Mesothelial cell of epicardium (in vitro differentiated cells): ENCODE data around the gene WWP2. TPM values are rescaled to one million over a fixed set of nuclear protein-coding genes. Genes with fewer than 3 reads are reported as not detected.

Source experiments
- DNase-seq, 2 experiments: peaks; one replicate each; pipeline ENCODE4 v3.0.0; 2021; ENCODE audit warnings: low spot score in 2 of 2; ENCODE audit not compliant: unreplicated experiment in 2 of 2
- H3K27ac Mint-ChIP-seq: 2 replicates; pipeline ENCODE4 v1.8.0; 2021; ENCODE audit warnings: mixed read lengths
- H3K27me3 Mint-ChIP-seq: 2 replicates; pipeline ENCODE4 v1.8.0; 2021; ENCODE audit warnings: low read depth, mixed read lengths
- H3K36me3 Mint-ChIP-seq: 2 replicates; pipeline ENCODE4 v1.8.0; 2021; ENCODE audit warnings: mixed read lengths
- H3K4me1 Mint-ChIP-seq: 2 replicates; pipeline ENCODE4 v1.8.0; 2021; ENCODE audit warnings: mixed read lengths
- H3K4me3 Mint-ChIP-seq: 2 replicates; pipeline ENCODE4 v1.8.0; 2021; ENCODE audit warnings: mild to moderate bottlenecking, moderate library complexity, mixed read lengths
- H3K9me3 Mint-ChIP-seq: 2 replicates; pipeline ENCODE4 v1.8.0; 2021; ENCODE audit warnings: mixed read lengths
- CTCF ChIP-seq: fragments of 200-600 bp; sonication (generic); IDR thresholded peaks from one replicate; pipeline ENCODE4 v1.5.0; 2021; ENCODE audit warnings: antibody characterized with exemption; ENCODE audit not compliant: unreplicated experiment
- total RNA-seq: library from RNA; stranded (reverse); gene quantifications from 3 replicates; pipeline ENCODE4 v1.2.1, GENCODE V29; 2021

WWP2 gene
- total RNA-seq, 1 donor from 2014 or later = 39.6 TPM

GRCh38 chr16:69767459-69768229 lies 5.5 kb downstream of the WWP2 start:
- TF ChIP-seq CTCF = no peak
- Mint-ChIP-seq H3K4me1 (peaks cover 10% of the 10 kb centered on the region), H3K27me3 (no peaks in the 10 kb centered on the region), H3K4me3 (no peak overlapping the region), H3K27ac (no peak overlapping the region), H3K9me3 (peaks cover 8% of the 10 kb centered on the region), H3K36me3 (peaks cover 8% of the 10 kb centered on the region)
- no peak for DNase-seq

GRCh38 chr16:69768666-69769065 lies 6.5 kb downstream of the WWP2 start:
- DNase-seq = no peak
- no peaks in the 10 kb centered on the region for H3K27me3 Mint-ChIP-seq
- peaks cover 8% of the 10 kb centered on the region for H3K9me3 Mint-ChIP-seq
- TF ChIP-seq CTCF = no peak
- no peak overlapping the region for H3K27ac Mint-ChIP-seq
- H3K4me3 Mint-ChIP-seq = no peak overlapping the region
- peaks cover 9% of the 10 kb centered on the region for H3K4me1 Mint-ChIP-seq
- peaks cover 8% of the 10 kb centered on the region for H3K36me3 Mint-ChIP-seq

- no peak overlapping the region for H3K27ac Mint-ChIP-seq
- H3K9me3 Mint-ChIP-seq = peaks cover 8% of the 10 kb centered on the region
- no peak for DNase-seq
- no peak overlapping the region for H3K4me3 Mint-ChIP-seq
- no peak for TF ChIP-seq CTCF
- peaks cover 8% of the 10 kb centered on the region for H3K36me3 Mint-ChIP-seq
- peaks cover 7% of the 10 kb centered on the region for H3K4me1 Mint-ChIP-seq
- H3K27me3 Mint-ChIP-seq = no peaks in the 10 kb centered on the region
Measured at GRCh38 chr16:69769404-69769803, 7.3 kb downstream of the WWP2 start.

- H3K4me1 Mint-ChIP-seq = peaks cover 7% of the 10 kb centered on the region
- peaks cover 26% of the 10 kb centered on the region for H3K9me3 Mint-ChIP-seq
- H3K36me3 Mint-ChIP-seq = peaks cover 10% of the 10 kb centered on the region
- no peak overlapping the region for H3K4me3 Mint-ChIP-seq
- no peaks in the 10 kb centered on the region for H3K27me3 Mint-ChIP-seq
- no peak for DNase-seq
- no peak for TF ChIP-seq CTCF
- no peak overlapping the region for H3K27ac Mint-ChIP-seq
Measured at GRCh38 chr16:69771651-69771967, 9.5 kb downstream of the WWP2 start.

GRCh38 chr16:69773260-69773947 lies 11.3 kb downstream of the WWP2 start:
- Mint-ChIP-seq H3K9me3 (peaks cover 18% of the 10 kb centered on the region), H3K27me3 (no peaks in the 10 kb centered on the region), H3K36me3 (peaks cover 10% of the 10 kb centered on the region), H3K27ac (no peak overlapping the region), H3K4me3 (no peak overlapping the region), H3K4me1 (peaks cover 7% of the 10 kb centered on the region)
- TF ChIP-seq CTCF = no peak
- DNase-seq = no peak
